GM21717 (cell line): ENCODE data around the gene PPP1R3G.

Source experiments
- ATAC-seq: cut with Tn5 transposase; IDR thresholded peaks from one replicate; pipeline ENCODE4 v1.9.1; 2021; ENCODE audit warnings: mild to moderate bottlenecking, moderate library complexity; ENCODE audit not compliant: unreplicated experiment

PPP1R3G gene

DNA sequence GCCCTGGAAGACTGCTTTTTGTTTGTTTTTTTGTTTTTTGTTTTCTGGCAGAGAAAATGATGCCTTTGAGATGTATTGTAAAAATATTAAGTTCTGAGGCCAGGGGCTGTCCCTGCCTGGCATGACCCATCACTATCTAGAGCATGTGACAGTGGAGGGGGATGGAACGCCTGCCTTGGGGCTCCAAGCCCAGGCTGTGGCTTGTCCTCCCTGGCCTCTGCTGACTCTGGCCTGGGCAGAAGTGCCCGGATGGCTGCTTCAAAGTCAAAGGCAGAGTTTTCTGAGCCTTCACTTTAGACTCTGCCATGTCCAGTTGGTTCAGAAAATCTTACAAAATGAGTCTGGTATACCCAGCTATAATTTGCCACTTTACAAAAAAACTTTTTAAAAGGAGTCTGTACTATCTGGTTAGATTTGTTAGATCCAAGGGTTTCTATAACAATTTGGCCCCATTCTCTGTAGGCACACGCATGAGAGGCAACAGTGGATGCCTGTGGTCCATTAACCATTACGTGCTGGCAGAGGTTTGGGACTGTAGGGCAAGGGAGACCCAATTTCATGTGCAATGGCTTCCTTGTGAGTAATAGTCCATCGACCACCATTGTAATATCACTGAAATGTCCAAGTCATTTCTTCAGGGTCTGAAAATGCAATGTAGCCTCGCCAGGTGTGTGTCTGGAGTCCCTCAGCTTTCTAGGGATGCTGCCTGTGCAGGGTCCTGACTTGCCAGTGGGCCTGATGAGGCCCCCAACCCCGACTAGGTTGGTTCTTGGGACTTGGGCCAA, 8.3 kb downstream of the PPP1R3G start:
- no peak for ATAC-seq

DNA sequence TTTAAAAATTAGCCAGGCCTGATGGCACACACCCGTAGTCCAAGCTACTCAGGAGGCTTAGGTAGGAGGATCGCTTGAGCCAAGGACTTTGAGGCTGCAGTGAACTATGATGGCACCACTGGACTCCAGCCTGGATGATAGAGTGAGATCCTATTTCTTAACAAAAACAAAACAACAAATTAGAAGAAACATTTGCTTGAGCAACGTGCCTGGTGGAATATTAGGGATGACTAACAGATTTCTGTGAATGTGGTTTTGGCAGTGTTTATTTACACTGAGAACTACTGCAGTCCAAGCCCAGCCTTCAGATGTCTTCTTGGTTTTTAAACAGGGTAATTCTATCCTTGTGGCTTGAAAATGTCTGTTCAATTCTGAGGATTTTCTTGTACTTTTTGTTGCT, 9.2 kb downstream of the PPP1R3G start:
- no peak for ATAC-seq

DNA sequence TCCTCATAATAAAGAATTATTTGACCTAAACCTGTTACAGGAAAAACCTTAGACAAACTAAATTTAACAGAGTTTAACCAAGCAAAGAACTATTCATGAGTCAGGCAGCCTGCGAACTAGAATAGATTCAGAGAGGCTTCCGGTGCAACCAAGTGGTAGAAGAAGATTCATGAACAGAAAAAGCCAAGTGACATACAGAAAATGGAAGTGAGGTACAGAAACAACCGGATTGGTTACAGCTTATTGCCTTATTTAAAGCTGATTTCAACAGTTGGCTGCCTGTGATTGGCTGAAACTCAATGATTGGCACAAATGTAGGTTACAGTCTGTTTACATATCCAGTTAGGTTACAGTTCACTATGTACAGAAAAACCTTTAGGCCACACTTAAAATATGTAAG, 10.1 kb downstream of the PPP1R3G start:
- peak; percentile 76 for ATAC-seq

DNA sequence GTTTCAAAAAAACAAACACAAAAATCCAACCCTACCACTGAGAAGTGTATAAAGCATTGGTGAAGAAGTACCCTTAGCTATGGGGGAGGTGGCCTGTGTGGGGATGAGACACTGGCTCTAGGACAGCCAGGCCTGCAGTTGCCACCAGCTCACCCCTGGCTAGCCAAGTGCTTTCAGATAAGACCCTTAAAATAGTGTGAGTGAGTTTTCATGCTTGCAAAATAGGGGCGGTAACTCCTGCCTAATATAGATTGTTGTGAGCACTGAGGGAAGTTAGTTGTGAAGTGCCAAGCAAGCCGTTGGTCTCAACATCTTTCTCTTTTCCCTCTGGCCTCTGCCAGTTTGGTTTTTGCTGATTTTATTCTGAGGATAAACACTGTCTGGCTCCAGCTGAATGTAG, 11.3 kb downstream of the PPP1R3G start:
- ATAC-seq = no peak

DNA sequence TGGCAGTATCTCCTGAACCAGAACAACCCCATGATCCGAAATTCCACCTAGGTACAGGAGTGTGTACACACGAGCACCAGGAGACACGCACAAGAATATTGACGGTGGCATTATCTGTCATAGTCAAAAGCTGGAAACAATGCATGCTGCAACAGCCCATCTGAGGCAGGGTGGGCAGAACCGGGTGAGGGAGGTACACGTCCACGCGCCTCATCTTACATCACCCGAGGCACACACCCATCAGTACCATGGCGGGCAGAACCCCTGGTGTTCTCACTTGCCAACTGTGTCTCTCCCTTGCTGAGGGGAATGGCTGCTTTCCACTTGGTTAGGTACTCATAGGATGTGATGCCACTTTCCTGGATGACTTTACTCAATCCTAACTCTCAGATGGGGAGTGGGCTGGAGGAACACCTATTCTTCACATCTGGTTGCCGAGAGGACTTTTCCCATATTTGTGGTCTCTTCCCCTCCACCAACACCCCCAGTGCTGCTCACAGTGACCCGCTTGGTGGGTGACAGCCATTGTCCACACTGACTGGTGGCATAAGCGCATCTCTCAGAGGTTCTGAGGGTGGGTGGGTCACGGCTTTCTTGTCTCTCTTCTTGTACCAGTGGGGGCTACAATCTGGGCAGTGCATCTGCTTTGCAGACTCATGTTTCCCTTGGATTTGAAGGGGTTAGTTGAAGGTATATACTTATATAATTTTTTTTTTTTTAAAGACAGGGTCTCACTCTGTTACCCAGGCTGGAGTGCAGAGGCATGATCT, 13.5 kb downstream of the PPP1R3G start:
- ATAC-seq = no peak

DNA sequence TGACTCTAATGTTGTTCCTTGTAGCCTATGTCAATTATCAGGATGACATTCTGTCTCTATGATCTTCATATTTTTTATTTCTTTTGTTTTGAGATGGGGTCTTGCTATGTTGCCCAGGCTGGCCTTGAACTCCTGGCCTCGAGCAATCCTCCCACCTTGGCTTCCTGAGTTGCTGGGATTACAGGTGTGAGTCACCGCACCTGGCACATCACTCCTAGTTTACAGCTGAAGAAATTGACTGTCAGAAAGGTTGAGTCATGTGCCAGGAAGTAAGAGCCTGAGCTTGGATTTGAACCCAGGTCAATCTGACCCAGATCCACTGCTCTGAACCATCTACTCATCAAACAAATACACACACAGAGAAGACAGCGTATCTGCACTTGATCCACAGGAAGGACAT, 14.4 kb downstream of the PPP1R3G start:
- ATAC-seq = no peak

DNA sequence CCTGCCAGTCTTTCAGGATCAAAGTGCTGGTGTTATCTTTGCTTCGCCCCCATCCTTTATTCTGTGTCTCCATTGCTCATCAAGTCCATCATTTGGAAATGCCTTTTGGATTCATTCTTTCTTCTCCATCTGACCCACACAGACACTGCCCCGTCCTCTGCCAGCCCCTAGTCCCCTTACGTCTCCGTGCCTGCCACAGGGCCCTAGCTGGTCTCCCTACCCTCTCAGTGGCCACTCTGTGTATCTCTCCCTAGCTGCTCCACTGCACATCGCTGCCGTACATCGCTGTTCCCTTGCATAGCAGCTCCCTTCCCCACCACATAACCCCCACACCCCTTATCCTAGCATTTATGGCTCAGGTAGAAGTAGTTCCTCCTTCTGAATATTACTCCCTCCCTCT, 15.7 kb downstream of the PPP1R3G start:
- no peak for ATAC-seq

DNA sequence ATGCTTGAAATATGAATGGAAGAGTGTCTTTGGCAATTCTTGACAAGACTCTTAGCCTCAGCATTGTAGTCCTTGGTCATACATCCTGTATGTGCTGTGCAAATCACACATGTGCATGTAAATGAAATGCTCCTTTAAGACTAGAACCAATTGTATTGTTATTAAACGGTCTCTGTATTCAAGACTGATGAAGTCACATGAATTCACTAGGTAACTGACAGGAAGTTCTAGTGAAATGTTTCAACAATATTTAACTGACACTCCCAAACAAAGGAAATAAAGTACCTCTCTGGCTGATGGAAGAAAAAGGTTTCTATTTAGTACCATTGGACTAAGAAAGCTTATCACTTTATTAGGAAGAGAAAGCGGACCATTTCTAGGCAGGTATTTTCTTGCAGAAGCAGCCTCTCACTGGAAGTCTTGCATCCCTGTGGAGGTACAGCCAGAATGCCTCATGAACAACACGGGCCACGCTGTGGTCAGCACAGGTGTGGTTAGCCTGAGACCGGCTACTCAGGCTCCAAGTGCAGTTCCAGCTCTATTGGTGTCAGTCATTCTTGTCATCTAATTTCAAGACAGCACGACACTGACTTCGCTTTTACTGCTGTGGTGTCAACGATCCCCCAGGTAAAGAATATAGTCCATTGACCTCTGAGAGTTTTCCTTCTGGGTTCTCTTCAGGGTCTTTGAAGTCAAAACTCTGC, 17.3 kb downstream of the PPP1R3G start:
- ATAC-seq = no peak

DNA sequence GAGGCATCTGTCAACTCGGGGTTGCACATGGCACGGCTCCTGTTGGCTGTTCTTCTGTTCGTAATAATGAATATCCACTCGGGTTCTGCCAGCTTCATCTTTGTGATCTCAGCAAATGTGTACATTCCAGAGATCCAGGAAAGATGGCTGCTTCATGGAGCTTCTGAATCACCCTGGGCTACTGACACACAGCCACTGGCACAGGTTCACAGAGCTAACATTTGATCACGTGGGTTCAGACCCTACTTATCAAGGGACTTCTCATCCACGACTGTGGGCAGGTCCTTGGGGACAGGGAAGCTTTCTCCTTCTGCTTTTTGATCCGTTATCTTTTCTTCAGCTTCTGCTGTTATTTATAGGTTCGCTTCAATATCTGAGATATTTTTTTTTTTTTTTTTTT, 18.1 kb downstream of the PPP1R3G start:
- ATAC-seq = no peak

DNA sequence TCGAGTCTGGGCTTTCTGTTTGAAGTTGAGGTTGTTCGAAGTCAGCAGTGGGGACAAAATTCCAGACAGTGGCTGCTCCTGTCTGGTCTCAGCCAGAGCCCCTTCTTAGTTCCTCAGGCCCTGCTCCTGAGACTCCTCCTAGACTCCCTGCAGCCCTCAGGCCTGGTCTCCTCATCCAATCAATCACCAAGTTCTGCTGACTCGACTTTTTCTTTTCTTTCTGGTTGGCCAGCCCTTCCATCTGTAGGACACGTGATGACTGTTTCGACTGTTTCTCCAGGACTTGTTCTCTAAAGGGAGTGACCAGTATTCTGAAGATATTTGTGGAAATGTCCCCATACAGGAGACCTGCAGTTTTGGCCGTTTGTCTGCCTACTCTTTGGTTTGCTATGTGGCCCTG, 19.5 kb downstream of the PPP1R3G start:
- no peak for ATAC-seq

DNA sequence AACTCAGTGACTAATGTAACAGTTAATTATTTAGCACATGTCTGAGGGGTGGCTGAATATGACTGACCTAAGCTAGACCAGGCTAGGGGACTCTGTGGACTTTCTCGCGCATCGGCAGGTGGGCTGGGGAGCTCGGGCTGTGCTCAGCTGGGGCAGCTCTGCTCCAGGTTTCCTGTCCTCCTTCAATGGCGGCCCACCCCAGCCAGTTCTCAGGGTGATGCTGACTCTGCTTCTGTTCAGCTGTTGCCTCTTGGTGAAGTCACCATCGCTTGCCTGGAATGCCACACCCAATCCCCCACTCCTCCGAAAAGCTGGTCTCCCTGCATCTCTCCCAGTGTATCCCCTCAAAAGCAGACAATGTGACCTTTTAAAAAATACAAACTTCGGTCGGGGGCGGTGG, 20.0 kb downstream of the PPP1R3G start:
- ATAC-seq = no peak

DNA sequence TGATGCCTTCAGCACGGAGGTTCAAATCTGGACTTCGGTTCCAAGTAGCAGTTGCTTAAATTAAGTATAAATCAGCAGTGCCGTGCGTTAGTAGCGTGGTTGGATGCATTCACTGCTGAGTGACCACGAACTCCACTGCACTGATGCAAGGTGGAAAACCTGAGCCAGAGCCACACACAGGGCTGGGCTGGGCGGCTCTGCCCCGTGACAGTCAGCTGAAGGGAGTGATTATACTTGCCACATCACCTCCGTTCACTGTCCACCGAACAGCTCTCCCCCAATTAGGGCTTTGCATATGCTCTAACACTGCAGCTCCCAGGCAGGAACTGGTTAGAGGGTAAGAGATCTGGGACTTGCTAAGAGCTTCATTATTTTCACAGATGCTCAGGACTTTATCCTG, 22.2 kb downstream of the PPP1R3G start:
- no peak for ATAC-seq

DNA sequence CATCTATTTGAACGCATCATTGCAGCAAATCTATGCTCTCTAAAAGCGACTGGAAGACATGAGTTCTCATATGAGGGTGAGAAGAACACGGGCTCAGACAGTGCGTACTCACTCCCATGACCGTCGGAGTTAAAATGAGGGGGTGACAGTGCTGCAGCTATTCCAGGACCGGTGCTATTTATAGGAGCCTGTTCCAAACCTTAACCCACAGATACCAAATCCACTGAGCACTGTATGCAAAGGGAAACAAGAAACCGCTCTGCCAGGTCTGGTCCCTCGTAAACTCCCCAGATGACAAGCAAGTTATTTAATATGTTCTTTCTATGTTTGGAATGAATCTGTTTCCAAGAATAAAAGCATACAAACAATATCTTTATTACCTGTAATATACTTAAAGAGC, 22.9 kb downstream of the PPP1R3G start:
- no peak for ATAC-seq

DNA sequence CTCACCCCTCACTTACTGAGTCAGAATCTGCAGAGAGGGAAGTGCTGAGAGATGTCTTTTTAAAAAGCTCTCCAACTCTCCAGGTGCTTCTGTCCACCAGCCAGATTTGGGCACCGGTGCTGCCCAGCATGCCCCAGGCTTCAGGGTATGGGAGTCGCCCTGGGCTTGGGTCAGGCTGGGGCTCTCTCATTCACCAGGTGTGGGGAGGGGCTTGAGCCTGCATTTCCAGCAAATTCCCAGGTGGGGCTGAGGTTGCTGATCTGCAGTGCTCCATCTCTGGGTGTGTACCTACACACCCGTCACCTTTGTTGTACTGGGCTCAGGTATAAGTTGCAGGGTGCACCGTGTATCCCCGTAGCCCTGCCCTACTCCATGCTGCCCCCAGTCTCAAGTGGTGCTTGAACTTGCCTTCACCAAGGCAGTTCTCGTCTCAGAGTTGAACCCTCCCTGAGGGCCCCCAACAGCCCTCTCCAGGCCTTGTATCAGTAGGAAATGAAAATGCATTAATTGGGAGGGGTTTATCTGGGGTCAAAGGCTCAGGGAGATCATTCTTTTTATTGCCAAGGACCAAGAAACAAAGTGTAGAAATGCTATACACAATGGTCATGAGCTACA, 23.5 kb downstream of the PPP1R3G start:
- ATAC-seq = no peak

DNA sequence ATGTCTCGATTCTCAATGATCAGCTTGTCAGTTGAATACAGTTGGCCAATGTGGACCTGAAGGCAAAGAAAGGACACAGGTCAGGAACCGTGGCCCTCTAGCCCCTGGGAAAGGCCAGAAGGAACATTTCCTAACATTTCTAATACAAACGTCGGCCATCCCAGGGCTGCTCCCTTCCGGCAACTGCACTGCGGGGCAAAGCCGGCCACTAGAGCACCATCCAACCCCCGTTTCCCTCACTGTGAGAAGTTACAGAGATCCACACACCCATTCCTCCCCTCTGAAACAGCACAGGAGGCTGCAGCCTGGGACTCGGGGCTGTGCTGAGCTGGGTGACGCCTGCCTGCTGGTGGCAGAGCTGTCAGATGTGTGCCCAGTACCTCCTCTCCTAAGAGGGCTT, 24.3 kb downstream of the PPP1R3G start:
- no peak for ATAC-seq

DNA sequence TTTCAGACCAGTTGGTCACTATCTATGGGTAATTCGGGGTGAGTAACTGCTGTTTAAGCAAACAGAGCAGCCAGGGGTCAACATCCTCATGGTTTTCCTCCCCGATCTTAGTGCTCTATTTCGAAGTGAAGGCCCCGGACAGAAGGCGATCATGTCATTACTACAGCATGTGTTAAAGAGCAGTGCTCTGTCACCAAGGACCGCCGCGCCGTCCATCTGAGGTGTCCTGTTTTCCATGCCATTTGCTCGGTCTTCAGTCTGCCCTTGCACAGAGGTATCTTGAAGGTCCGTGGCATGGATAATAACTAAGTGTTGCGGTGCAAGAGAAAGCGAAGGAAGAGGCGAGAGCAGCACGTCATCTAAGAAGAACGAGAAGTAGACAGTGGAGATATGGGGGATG, 25.1 kb downstream of the PPP1R3G start:
- ATAC-seq = no peak

DNA sequence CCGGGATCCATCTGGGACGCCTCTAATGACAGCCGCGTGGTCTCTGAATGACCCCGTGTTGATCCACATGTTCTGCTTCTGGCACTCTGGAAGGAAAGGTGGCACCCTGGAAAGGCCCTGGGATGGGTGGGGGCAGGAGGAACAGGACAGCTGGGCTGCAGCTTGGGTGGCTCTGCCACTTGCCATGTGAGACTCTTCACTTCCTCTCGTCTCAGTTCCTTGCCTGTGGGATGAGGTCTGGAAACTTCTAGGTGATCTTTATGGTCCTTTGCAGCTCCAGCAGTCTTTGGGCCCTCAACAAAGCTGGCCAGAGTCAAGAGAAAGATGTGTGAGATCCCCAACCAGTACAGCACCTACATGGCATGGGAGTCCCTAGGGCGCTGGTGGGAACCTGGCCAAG, 26.5 kb downstream of the PPP1R3G start:
- ATAC-seq = no peak

DNA sequence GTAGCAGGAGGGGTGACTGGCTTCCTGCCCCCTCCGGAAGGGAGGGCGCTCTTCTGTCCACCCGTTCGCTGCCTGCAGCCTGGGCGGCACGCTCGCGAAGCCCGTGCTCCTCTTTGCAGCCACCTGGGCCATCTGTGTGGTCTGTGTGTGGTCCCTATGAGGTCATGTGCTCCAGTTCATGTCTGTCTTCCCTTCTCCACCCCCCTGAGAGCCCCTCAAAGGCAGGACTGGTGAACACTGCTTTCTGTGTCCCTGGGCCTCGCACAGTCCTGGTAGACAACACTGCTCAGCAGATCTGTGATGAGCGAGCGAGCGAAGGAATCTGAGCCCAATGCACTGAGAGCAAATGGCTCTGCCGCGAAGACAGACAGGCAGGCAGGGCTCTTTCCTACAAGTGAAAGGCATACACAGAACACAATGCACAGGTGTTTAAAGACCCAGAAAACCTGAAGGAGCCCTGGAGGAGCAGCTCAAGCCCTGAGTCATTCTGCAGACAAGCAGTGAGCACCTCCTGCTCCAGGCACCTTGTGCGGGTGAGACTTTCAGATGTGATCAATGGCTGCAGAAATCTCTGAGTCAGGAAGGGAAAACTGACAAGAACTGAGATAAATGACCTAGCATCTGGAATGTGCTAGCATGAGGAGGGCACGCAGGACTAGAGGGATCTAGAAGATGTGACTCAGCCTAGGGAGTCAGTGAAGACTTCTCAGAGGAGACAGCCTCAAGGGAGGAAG, 27.1 kb downstream of the PPP1R3G start:
- ATAC-seq = no peak

DNA sequence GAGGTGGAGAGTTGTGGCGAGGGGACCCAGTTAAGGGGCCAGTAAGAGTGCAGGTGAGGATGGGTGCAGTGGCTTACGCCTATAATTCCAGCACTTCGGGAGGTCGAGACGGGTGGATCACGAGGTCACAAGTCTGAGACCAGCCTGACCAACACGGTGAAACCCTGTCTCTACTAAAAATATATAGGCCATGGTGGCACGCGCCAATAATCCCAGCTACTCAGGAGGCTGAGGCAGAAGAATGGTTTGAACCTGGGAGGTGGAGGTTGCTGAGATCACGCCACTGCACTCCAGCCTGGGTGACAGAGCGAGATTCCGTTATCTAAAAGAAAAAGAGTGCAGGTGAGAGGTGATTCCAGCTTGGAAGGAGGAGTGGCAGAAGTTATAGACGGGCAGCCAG, 28.0 kb downstream of the PPP1R3G start:
- no peak for ATAC-seq

DNA sequence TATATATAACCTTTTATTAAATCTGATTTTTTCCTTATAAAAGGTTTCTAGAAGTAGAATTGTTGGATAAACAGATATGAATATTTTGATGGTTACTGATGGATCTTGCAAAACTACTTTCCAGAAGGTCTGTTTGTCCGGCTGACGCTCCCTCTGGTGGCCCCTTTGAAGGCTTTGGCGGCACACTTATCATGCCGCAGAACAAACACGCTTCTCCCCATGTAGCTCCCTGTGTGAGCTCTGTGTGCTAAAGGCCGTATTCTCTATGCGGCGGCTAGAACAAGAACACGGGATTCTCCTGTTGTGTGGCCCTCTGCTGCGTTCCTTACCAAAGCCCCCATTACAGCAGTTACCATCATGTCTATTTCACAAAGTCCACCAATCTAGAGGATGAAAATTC, 30.0 kb downstream of the PPP1R3G start:
- no peak for ATAC-seq
